Measurements from ENCODE around the gene MS4A1.

GRCh38 chr11:60498399-60498798, 42.8 kb downstream of the MS4A1 start:
- TF ChIP-seq CTCF (IDR thresholded peaks at IDR 0.05 in 2 of 3, conservative IDR thresholded peaks at IDR 0.05 in 1 of 3; ENCODE audit: borderline replicate concordance in 1 of 3, insufficient read depth in 1 of 3, low read depth in 2 of 3, low read length in 2 of 3) (no peak), SIN3A (IDR thresholded peaks at IDR 0.05; ENCODE audit: low read depth) (no peak), POLR2A (IDR thresholded peaks at IDR 0.05; ENCODE audit: borderline replicate concordance, extremely low read depth, insufficient read depth, insufficient read length) (no peak), CEBPB (IDR thresholded peaks at IDR 0.05; ENCODE audit: low read depth) (no peak), POLR2AphosphoS5 (IDR thresholded peaks at IDR 0.05; ENCODE audit: low read depth, low read length) (no peak)
- TF ChIP-seq, protein P1, sequence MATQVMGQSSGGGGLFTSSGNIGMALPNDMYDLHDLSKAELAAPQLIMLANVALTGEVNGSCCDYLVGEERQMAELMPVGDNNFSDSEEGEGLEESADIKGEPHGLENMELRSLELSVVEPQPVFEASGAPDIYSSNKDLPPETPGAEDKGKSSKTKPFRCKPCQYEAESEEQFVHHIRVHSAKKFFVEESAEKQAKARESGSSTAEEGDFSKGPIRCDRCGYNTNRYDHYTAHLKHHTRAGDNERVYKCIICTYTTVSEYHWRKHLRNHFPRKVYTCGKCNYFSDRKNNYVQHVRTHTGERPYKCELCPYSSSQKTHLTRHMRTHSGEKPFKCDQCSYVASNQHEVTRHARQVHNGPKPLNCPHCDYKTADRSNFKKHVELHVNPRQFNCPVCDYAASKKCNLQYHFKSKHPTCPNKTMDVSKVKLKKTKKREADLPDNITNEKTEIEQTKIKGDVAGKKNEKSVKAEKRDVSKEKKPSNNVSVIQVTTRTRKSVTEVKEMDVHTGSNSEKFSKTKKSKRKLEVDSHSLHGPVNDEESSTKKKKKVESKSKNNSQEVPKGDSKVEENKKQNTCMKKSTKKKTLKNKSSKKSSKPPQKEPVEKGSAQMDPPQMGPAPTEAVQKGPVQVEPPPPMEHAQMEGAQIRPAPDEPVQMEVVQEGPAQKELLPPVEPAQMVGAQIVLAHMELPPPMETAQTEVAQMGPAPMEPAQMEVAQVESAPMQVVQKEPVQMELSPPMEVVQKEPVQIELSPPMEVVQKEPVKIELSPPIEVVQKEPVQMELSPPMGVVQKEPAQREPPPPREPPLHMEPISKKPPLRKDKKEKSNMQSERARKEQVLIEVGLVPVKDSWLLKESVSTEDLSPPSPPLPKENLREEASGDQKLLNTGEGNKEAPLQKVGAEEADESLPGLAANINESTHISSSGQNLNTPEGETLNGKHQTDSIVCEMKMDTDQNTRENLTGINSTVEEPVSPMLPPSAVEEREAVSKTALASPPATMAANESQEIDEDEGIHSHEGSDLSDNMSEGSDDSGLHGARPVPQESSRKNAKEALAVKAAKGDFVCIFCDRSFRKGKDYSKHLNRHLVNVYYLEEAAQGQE (IDR thresholded peaks at IDR 0.05; ENCODE audit: low read depth), result no peak
- TF ChIP-seq, protein P2, sequence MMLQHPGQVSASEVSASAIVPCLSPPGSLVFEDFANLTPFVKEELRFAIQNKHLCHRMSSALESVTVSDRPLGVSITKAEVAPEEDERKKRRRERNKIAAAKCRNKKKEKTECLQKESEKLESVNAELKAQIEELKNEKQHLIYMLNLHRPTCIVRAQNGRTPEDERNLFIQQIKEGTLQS (IDR thresholded peaks at IDR 0.05), result no peak

All from HCT116 (cell line).